GM12864 (cell line): ENCODE data around the gene ZNF615.
"Not testable (repeated sequence)": the region's sequence is repeated elsewhere in the genome, so short reads cannot be mapped to it uniquely, and the experiment has no call there.

ENCODE experiments used
- DNase-seq: peaks from one replicate; pipeline ENCODE4 v3.0.0-alpha.2; 2011; ENCODE audit warnings: low read depth
- H3K4me3 ChIP-seq: 2 replicates; pipeline ENCODE4 v1.5.1; 2011; ENCODE audit warnings: mild to moderate bottlenecking, low read depth, low read length, control low read depth
- TF ChIP-seq, protein P1 (sequence below): IDR thresholded peaks from 2 replicates; pipeline ENCODE4 v1.5.1; 2011; ENCODE audit warnings: low read depth, mild to moderate bottlenecking, moderate library complexity, low read length, control low read depth, inconsistent platforms; ENCODE audit errors: missing control alignments

Gene ZNF615

DNA sequence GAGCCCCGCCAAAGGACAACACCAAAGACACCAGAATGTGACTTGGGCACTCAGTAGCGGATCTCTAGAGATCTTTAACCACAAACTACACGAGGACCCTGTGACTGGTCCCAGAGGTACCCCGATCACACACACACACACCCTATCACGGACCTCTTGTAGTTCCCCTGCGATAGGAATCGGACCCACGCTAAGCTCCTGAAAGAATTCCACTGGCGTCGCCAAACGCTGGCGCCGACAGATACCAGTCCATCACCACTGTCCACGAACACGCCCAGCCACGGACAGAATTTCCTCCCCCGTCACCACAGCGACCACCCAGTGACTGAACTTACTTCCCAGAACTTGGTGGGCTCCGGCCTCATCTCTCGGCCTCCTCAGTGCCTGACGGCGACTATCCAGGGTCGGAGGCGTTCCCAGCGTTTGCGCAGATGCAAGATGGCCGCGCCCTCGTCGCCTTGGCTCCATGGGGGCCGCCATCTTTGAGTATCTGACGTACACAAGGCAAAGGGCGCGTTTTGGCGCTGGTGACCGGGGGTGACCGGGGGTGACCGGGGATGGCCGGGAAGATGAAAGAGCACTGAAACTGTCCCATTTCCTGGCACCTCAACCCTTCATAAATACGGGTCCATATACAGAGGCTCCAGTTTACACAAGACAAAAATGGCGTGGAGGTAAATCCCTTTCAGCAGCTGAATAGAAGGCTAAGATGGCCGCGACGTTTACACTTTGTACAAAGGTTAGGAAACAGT lies at the start of gene ZNF615:
ZNF615 (minus strand) TSS at position 406 of the 752 bp plus-strand sequence. CDS start 4,500 bp downstream, outside the sequence.
- TF ChIP-seq, protein P1, sequence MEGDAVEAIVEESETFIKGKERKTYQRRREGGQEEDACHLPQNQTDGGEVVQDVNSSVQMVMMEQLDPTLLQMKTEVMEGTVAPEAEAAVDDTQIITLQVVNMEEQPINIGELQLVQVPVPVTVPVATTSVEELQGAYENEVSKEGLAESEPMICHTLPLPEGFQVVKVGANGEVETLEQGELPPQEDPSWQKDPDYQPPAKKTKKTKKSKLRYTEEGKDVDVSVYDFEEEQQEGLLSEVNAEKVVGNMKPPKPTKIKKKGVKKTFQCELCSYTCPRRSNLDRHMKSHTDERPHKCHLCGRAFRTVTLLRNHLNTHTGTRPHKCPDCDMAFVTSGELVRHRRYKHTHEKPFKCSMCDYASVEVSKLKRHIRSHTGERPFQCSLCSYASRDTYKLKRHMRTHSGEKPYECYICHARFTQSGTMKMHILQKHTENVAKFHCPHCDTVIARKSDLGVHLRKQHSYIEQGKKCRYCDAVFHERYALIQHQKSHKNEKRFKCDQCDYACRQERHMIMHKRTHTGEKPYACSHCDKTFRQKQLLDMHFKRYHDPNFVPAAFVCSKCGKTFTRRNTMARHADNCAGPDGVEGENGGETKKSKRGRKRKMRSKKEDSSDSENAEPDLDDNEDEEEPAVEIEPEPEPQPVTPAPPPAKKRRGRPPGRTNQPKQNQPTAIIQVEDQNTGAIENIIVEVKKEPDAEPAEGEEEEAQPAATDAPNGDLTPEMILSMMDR: no peak
- peak; percentile 65 for DNase-seq
- H3K4me3 ChIP-seq: peak within 1 kb of the TSS; percentile 87

DNA sequence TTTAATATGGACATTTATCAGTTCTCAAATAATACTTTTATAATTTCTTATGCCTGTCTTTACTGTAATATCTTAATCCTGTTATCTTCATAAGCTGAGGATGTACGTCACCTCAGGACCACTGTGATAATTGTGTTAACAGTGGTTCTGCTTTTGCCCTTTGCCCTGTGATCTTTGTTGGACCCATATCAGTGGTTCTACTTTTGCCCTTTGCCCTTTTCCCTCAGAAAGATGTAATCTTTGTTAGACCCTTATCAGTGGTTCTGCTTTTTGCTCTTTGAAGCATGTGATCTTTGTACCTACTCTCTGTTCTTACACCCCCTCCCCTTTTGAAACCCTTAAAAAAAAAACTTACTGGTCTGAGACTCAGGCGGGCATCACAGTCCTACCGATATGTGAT lies 48.5 kb upstream of the ZNF615 start:
- H3K4me3 ChIP-seq, DNase-seq: not testable (repeated sequence)

DNA sequence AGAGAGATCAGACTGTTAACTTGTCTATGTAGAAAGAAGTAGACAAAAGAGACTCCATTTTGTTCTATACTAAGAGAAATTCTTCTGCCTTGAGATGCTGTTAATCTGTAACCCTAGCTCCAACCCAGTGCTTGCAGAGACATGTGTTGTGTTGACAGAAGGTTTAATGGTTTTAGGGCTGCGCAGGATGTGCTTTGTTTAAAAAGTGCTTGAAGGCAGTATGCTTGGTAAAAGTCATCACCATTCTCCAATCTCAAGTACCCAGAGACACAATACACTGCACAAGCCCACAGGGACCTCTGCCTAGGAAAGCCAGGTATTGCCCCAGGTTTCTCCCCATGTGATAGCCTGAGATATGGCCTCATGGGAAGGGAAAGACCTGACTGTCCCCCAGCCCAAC lies 43.7 kb upstream of the ZNF615 start:
- H3K4me3 ChIP-seq, DNase-seq: not testable (repeated sequence)

DNA sequence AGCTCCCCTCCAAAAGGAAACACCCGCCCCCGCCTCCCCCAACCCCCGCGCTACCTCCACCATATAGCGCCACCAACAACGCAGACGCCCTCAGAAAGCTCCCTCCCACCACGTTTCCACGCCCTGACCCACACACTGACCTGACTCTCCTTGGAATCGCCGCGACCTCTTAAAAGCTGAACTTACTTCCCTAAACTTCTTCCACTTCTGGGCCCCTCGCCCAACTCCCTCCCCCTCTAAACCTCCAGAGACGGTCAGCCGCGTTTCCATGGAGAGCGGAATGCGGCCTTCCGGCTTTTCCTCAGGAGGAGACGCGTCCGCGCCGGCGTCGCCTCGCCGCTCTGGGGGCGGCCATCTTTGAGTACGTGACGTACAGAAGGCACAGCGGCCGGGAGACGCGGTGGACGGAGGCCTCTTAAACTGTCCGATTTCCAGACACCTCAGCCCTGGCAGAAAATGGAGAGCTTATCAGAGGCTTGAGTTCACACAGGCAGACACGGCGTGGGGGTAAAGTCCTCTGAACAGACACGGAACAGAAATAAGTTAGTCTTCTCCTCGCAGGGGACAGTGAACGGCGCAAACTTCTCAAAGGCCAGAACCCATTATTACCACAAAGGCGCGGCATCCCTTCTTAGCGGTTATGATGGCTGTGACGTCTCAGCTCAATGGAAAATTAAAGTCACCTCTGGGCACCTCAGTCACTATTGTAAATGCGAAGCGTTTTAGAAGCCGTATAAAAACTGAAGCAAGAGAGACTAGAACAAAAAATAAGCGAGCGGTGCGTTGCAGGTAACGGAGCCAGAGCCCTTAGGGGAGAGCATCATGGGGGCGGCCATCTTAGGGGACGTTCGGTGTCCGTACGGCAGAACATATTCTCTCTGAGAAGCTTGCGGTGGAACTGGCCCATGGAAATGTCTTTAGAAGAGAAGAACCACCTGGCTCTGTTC lies 40.8 kb upstream of the ZNF615 start, which contains the start of gene ZNF432:
ZNF432 (minus strand) TSS at position 284 of the 947 bp plus-strand sequence. CDS start 1,970 bp downstream, outside the sequence.
- peak; percentile 69 for DNase-seq
- peak within 1 kb of the TSS; percentile 66 for H3K4me3 ChIP-seq
- TF ChIP-seq, protein P1: no peak

DNA sequence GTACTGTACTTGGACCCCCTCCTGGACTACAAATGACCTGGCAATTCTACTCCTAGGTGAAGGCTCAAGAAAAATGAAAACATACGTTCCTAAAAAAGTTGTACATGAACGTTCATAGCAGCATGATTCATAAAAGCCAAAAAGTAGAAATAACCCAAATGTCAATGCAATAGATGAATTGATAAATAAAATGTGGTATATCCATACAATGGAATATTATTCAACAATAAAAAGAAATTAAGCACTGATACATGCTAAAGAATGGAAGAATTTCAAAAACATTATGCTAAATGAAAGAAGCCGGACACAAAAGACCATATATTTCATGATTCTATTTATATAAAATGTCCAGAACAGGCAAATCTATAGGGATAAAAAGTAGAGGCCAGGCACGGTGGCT lies 31.2 kb upstream of the ZNF615 start:
- DNase-seq: no peak
- H3K4me3 ChIP-seq: no peak overlapping the region
- TF ChIP-seq, protein P1: no peak

DNA sequence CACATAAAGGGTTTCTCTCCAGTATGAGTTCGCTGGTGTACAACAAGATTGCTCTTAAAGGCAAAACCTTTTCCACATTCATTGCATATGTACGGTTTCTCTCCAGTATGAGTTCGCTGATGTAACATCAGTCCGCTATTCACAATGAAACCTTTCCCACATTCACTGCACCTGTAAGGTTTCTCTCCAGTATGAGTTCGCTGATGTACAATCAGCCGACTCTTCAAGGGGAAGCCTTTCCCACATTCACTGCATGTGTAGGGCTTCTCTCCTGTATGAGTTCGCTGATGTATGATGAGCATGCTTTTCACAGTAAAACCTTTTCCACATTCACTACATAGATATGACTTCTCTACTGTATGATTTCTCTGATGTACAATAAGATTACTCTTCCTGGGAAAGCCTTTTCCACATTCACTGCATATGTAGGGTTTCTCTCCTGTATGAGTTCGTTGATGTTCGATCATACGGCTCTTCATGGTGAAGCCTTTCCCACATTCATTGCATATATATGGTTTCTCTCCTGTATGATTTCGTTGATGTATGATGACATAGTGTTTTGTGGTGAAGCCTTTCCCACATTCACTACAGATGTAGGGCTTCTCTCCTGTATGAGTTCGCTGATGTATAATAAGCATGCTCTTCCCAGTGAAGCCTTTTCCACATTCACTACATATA lies 26.2 kb upstream of the ZNF615 start:
- no peak for DNase-seq
- TF ChIP-seq, protein P1: no peak
- H3K4me3 ChIP-seq: no peak overlapping the region

DNA sequence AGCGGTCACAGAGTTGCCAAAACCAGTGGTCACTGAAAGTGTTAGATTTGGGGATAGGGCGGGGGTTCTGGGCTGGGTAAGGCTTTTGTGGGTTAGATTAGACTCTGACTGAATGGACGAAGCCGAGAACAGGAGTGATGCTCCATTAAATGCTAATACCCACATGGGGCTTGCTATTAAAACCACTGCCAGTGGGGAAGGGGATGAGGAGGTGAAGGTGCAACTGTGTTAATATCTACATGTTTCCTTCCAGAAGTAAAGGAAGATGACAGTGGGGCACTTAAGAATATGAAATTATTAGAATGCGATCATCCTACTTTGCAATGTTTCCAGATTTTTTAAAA lies 20.7 kb upstream of the ZNF615 start:
- H3K4me3 ChIP-seq: peak overlapping the region; percentile 97
- TF ChIP-seq, protein P1: no peak
- no peak for DNase-seq
